HG03460 (cell line): Measurements from ENCODE around the gene AHDC1.
"Not testable (repeated sequence)": the region's sequence is repeated elsewhere in the genome, so short reads cannot be mapped to it uniquely, and the experiment has no call there.

Source experiments
- ATAC-seq: cut with Tn5 transposase; IDR thresholded peaks from one replicate; pipeline ENCODE4 v1.9.1; 2021; ENCODE audit not compliant: unreplicated experiment

Gene AHDC1

GRCh38 chr1:27553823-27554222 is 50.1 kb downstream of the AHDC1 start:
- not testable (repeated sequence) for ATAC-seq

- no peak for ATAC-seq
Measured at GRCh38 chr1:27552911-27553420, 51.0 kb downstream of the AHDC1 start.

- ATAC-seq = no peak
Measured at GRCh38 chr1:27551953-27552312, 52.0 kb downstream of the AHDC1 start.

- no peak for ATAC-seq
Measured at GRCh38 chr1:27551170-27551952, 52.6 kb downstream of the AHDC1 start.

- ATAC-seq = no peak
Measured at GRCh38 chr1:27550510-27551169, 53.3 kb downstream of the AHDC1 start.

- no peak for ATAC-seq
Measured at GRCh38 chr1:27549807-27550408, 54.0 kb downstream of the AHDC1 start.

- ATAC-seq = no peak
Measured at GRCh38 chr1:27548858-27549719, 54.9 kb downstream of the AHDC1 start.

- no peak for ATAC-seq
Measured at GRCh38 chr1:27548136-27548853, 55.6 kb downstream of the AHDC1 start.

GRCh38 chr1:27547220-27548116 is 56.5 kb downstream of the AHDC1 start:
- no peak for ATAC-seq

GRCh38 chr1:27545876-27546275 is 58.1 kb downstream of the AHDC1 start:
- ATAC-seq = no peak

- no peak for ATAC-seq
Measured at GRCh38 chr1:27545271-27545670, 58.7 kb downstream of the AHDC1 start.

- ATAC-seq = no peak
Measured at GRCh38 chr1:27544834-27545233, 59.1 kb downstream of the AHDC1 start.

- no peak for ATAC-seq
Measured at GRCh38 chr1:27543284-27543683, 60.7 kb downstream of the AHDC1 start.

GRCh38 chr1:27542463-27543273 is 61.3 kb downstream of the AHDC1 start:
- ATAC-seq = no peak

- ATAC-seq = no peak
Measured at GRCh38 chr1:27539901-27540861, 63.8 kb downstream of the AHDC1 start.

- no peak for ATAC-seq
Measured at GRCh38 chr1:27538793-27539192, 65.2 kb downstream of the AHDC1 start.

- ATAC-seq = not testable (repeated sequence)
Measured at GRCh38 chr1:27538305-27538676, 65.7 kb downstream of the AHDC1 start.
